Fibroblast of lung (primary cell): ENCODE measurements around the gene DNM3. TPM values are rescaled to one million over a fixed set of nuclear protein-coding genes. Genes with fewer than 3 reads are reported as not detected.
"Not testable (repeated sequence)": the region's sequence is repeated elsewhere in the genome, so short reads cannot be mapped to it uniquely, and the experiment has no call there.

ENCODE experiments used
- DNase-seq, 2 donors: peaks; one replicate each; pipeline versions ENCODE4 v3.0.0 to v3.0.0-alpha.2; 2010; ENCODE audit warnings: low read depth in 2 of 2
- H2AFZ ChIP-seq: 2 replicates; pipeline ENCODE4 v1.5.1; 2012; ENCODE audit warnings: low read length, control low read depth, inconsistent platforms
- H3K27ac ChIP-seq: 2 replicates; pipeline ENCODE4 v1.5.1; 2011; ENCODE audit warnings: low read length, control low read depth; ENCODE audit not compliant: insufficient read depth
- H3K27me3 ChIP-seq: 2 replicates; pipeline ENCODE4 v1.5.1; 2011; ENCODE audit warnings: mild to moderate bottlenecking, low read length; ENCODE audit not compliant: control insufficient read depth, insufficient read depth
- H3K36me3 ChIP-seq: 2 replicates; pipeline ENCODE4 v1.5.1; 2011; ENCODE audit warnings: low read length; ENCODE audit not compliant: control insufficient read depth, insufficient read depth
- H3K4me1 ChIP-seq: 2 replicates; pipeline ENCODE4 v1.5.1; 2011; ENCODE audit warnings: low read length; ENCODE audit not compliant: control insufficient read depth, insufficient read depth; ENCODE audit errors: extremely low read depth
- H3K4me2 ChIP-seq: 2 replicates; pipeline ENCODE4 v1.5.1; 2011; ENCODE audit warnings: low read length, control low read depth; ENCODE audit not compliant: insufficient read depth; ENCODE audit errors: extremely low read depth
- H3K4me3 ChIP-seq, 4 experiments: fragments of 200-600 bp in 1 of 4; sonication (generic) in 1 of 4; replicated peaks in 1 of 4; 2 replicates each; pipeline ENCODE4 v1.5.1; 2011 to 2016; ENCODE audit warnings: low read length in 4 of 4, low read depth in 3 of 4, mild to moderate bottlenecking in 3 of 4, control low read depth in 2 of 4, inconsistent platforms in 1 of 4, mixed read lengths in 1 of 4; ENCODE audit not compliant: insufficient read depth in 1 of 4; ENCODE audit errors: control extremely low read depth in 1 of 4
- H3K79me2 ChIP-seq: 2 replicates; pipeline ENCODE4 v1.5.1; 2012; ENCODE audit warnings: mild to moderate bottlenecking, low read length, inconsistent platforms; ENCODE audit not compliant: control insufficient read depth, insufficient read depth
- H3K9ac ChIP-seq: 2 replicates; pipeline ENCODE4 v1.5.1; 2011; ENCODE audit warnings: mild to moderate bottlenecking, low read length, control low read depth; ENCODE audit not compliant: insufficient read depth
- H3K9me3 ChIP-seq: 2 replicates; pipeline ENCODE4 v1.5.1; 2012; ENCODE audit warnings: low read depth, low read length; ENCODE audit not compliant: control insufficient read depth, insufficient read depth
- H4K20me1 ChIP-seq: 2 replicates; pipeline ENCODE4 v1.5.1; 2011; ENCODE audit warnings: low read length; ENCODE audit not compliant: control insufficient read depth, insufficient read depth; ENCODE audit errors: extremely low read depth
- EZH2 ChIP-seq: IDR thresholded peaks from 2 replicates; pipeline ENCODE4 v1.5.1; 2012; ENCODE audit warnings: low read length, control low read depth, mild to moderate bottlenecking; ENCODE audit errors: missing control alignments
- polyA plus RNA-seq, 2 donors: library from polyadenylated mRNA; depleted of rRNA in 1 of 2; stranded (reverse) in 1 of 2; unstranded in 1 of 2; fragments of >200 nt; gene quantifications; 2 replicates each; pipeline ENCODE4 v1.2.1, GENCODE V29; 2011 to 2012; ENCODE audit warnings: missing spikeins in 1 of 2
- total RNA-seq: library from RNA; depleted of rRNA; stranded (reverse); fragments of >200 nt; gene quantifications from 2 replicates; pipeline ENCODE4 v1.2.1, GENCODE V29; 2014
- TF ChIP-seq, protein P1 (sequence below), 2 donors: IDR thresholded peaks in 1 of 2; conservative IDR thresholded peaks in 1 of 2; 1 replicate in 1 of 2; 2 replicates in 1 of 2; pipeline ENCODE4 v1.5.1; 2011 to 2012; ENCODE audit warnings: low read length in 2 of 2, control low read depth in 1 of 2, inconsistent platforms in 1 of 2, low read depth in 1 of 2, mild to moderate bottlenecking in 1 of 2

The DNM3 gene
- total and polyA plus RNA-seq, 2 donors (not counting 1 experiment from before 2014, with no cell fraction given) = 1.6 to 3.6 TPM

GRCh38 chr1:172051898-172052297 lies 210.6 kb downstream of the DNM3 start:
- Histone ChIP-seq H2AFZ (no peak overlapping the region), H3K9me3 (no peaks in the 10 kb centered on the region), H3K79me2 (no peaks in the 10 kb centered on the region), H3K9ac (no peak overlapping the region), H3K36me3 (no peaks in the 10 kb centered on the region), H3K27me3 (no peaks in the 10 kb centered on the region), H3K4me1 (no peaks in the 10 kb centered on the region), H3K27ac (no peak overlapping the region), H3K4me2 (no peak overlapping the region), H3K4me3 (no peak overlapping the region), H4K20me1 (no peaks in the 10 kb centered on the region)
- no peak for TF ChIP-seq EZH2
- TF ChIP-seq, protein P1, sequence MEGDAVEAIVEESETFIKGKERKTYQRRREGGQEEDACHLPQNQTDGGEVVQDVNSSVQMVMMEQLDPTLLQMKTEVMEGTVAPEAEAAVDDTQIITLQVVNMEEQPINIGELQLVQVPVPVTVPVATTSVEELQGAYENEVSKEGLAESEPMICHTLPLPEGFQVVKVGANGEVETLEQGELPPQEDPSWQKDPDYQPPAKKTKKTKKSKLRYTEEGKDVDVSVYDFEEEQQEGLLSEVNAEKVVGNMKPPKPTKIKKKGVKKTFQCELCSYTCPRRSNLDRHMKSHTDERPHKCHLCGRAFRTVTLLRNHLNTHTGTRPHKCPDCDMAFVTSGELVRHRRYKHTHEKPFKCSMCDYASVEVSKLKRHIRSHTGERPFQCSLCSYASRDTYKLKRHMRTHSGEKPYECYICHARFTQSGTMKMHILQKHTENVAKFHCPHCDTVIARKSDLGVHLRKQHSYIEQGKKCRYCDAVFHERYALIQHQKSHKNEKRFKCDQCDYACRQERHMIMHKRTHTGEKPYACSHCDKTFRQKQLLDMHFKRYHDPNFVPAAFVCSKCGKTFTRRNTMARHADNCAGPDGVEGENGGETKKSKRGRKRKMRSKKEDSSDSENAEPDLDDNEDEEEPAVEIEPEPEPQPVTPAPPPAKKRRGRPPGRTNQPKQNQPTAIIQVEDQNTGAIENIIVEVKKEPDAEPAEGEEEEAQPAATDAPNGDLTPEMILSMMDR (conservative IDR thresholded peaks at IDR 0.05 in 1 of 2, IDR thresholded peaks at IDR 0.05 in 1 of 2; ENCODE audit: low read depth in 1 of 2, low read length in 2 of 2) = no peak
- no peak for DNase-seq

DNA sequence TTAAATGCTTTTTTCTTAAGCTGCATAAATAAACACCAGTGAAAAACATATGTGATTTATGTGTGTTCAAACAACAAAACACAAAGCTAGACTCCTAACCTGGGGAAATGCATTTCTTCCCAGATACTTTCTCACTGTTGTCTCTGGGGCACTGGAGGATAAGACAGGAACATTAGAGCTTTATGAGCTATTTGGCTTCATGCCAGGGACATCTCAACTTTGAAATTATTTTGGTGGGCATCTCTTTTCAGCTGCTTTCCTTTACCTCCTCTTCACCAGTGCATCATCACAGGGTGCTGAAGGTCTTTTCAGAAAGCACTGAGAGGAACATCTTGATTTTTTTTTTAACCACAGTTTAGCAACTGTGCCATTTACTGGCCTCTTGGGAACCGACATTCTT lies 212.9 kb downstream of the DNM3 start:
- DNase-seq = no peak

GRCh38 chr1:172055816-172056419 lies 214.6 kb downstream of the DNM3 start:
- not testable (repeated sequence) for H3K9ac ChIP-seq, H2AFZ ChIP-seq, H3K36me3 ChIP-seq, H4K20me1 ChIP-seq, H3K9me3 ChIP-seq, H3K79me2 ChIP-seq, DNase-seq, H3K4me2 ChIP-seq, H3K27ac ChIP-seq, H3K4me3 ChIP-seq, H3K4me1 ChIP-seq, H3K27me3 ChIP-seq

More for the DNA sequence above, 212.9 kb downstream of the DNM3 start:
- Histone ChIP-seq H3K4me3 (no peak overlapping the region), H3K27ac (no peak overlapping the region), H4K20me1 (no peaks in the 10 kb centered on the region), H3K4me1 (no peaks in the 10 kb centered on the region), H2AFZ (no peak overlapping the region), H3K9me3 (no peaks in the 10 kb centered on the region), H3K79me2 (no peaks in the 10 kb centered on the region), H3K27me3 (no peaks in the 10 kb centered on the region), H3K36me3 (no peaks in the 10 kb centered on the region), H3K4me2 (no peak overlapping the region), H3K9ac (no peak overlapping the region)
- TF ChIP-seq, protein P1 (conservative IDR thresholded peaks at IDR 0.05 in 1 of 2, IDR thresholded peaks at IDR 0.05 in 1 of 2; ENCODE audit: low read depth in 1 of 2, low read length in 2 of 2) = no peak
- TF ChIP-seq EZH2 = no peak
